ENCODE data around the gene HOXB4.

HOXB4 gene

DNA sequence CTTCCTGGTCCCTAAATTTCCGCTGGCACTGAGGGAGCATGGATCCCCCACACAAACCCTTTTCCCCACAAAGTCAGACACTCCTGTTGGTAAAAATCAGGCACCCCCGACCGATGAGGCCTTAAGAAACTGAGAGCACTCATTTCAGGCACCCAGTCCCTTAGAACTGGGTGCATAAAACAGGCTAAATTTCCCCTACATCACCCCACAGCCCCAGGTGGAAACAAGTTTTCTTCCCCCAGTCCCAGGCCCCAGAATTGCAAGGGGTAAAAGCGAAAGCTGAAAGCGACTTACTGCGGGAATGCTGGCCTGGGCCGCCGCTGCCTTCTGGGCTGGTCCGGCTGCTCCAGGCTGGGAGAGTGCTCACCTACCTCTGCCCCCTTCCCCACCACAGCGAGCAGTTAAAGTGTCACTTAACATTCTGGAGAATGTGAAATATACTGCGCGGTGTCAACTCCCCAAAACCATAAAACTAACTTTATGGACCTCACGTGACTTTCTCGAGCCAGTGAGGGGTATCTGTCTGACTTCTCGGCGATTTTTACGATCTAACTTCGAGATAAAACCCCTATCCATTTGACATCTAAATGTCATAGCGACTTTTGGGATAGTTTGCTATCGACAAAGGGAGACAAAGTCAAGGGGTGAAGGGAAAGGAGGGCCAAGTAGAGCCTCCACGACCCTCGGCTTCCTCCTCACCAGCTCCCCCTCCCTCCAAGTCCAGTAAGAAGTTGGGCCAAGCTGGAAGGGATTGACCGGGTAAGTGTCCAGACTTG is 11.9 kb upstream of the HOXB4 start, which contains the start of gene HOXB3:
Gene HOXB3, minus strand, starts transcription at position 411 of the 776 bp plus-strand sequence. CDS start 37,767 bp downstream, outside the sequence.
- DNase-seq (ENCODE audit: low read depth in 2 of 2): no peak

DNA sequence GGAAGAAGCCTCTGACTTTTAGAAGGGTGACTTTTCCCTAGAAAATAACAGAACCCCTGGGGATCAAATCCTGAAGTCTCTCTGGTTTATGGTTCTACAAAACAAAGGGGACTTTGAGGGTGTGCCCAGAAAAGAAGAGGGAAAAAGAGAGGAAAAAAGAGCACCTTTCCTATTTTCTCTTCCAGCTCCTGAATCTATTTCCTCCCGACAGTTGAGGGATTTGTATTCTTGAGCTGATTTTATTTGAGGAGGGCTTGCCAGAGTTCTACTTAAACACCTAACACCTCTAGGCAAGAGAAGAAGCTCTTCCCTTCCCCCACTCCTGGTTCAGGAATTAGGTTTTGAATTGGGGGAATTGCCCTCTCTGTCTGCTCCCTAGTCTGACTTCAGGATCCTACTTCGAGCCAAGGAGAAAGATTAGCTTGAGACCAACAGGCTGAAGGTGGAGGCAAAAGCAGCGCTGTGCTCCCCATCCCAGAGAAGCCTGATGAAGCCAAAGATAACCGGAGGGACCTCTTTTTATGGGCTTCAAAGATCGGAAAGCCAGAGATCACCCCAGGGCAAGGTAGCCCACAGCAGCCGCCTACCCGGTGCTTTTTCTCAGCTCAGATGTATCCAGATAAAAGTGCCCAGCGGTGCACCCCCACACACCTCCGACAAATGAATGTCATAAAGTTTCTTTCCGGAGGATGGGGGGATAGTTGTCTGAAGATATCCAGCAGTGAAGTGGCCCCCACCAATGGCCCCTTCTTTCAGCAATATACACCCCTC is 11.1 kb upstream of the HOXB4 start:
- no peak for DNase-seq (ENCODE audit: low read depth in 2 of 2)

GRCh38 chr17:48588528-48588927 is 10.4 kb upstream of the HOXB4 start:
- DNase-seq (ENCODE audit: low read depth in 2 of 2): no peak

- no peak for DNase-seq (ENCODE audit: low read depth in 2 of 2)
Measured at GRCh38 chr17:48588074-48588415, 9.9 kb upstream of the HOXB4 start.

DNA sequence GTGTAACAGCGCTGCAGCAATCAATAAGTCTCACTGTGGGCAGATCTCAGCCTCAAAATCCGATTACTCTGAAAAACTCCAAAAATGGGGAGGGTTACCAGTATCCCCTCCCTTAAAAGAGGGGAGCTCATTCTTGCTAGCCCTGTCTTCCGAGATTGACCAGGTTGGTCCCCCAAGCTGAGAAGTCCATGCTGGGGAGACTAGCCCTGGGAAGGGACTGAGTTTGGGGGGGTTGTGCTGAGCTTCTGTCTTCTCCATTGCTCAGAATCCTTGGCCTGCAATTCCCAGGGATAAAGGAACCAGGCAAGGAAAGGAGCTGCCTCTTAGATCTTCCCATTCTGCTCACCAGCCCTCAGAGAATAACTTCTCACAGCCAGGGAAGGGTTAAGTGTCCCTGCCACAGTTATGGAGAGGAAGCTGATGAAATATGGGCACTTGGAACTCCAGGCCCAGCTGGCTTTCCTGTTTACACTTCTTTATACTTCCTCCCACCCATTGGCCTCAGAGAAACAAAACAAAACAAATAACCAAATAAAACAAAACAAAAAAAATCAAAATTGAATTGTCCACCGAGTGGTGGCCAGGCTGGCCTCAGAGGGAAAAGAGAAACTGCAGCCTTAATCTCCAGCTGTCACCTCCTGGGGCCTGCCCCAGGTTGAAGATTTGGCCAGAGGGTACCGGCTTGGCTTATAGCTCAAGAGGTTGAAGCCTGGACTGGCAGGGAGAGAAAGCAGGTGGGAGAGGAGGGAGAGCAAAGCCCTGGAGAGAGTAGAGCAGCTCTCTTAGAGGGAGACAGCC is 9.3 kb upstream of the HOXB4 start:
- DNase-seq (ENCODE audit: low read depth in 2 of 2): no peak

GRCh38 chr17:48586355-48587258 is 8.5 kb upstream of the HOXB4 start:
- DNase-seq (ENCODE audit: low read depth in 2 of 2): no peak

DNA sequence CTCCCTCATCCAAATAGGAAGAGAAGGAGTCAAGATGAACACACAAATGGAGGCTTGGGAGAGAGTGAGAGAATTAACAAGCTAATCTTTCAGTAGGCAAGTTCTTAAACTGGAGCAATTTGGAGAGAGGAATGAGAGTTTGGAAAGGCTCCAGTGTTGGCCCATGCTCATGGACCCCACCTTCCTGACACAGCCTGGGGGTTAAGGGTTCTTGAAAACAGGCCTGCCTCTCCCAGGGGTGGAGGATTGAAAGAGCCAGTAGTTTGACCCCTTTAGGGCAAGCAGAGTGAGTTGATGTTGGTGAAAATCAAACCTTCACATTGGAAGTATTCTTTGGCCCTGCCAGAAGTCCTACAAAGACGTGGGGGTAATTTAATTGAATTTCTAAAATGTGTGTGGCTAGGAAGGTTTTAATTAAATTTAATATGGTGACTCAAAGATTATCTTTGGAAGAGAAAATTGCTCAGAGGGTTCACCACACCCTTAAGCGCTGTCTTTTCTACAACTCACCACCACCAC is 6.1 kb upstream of the HOXB4 start:
- DNase-seq (ENCODE audit: low read depth in 2 of 2): no peak

DNA sequence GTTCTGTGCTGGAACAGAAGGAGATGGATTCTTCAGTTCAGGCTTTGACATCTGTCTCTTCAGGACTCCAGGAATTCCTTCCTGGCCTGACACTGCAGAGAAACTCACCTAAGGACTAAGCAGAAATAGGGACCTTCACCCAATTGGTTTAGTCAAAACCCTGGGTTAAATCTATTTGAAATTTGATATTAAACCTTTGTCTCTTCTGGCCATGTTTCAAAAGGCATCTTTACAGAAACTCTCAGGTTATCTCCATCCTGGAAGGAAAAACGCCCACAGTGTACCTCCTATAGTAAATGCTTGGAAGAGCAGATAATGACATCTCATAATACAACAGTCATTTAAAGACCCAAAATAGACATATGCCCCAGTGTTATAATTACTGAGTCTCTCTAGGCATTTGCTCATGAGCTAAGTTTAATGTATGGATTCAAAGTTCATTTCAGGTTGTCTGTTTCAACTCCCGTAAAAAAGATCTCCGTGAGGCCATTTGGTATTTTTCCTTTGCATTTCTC is 5.6 kb upstream of the HOXB4 start:
- DNase-seq (ENCODE audit: low read depth in 2 of 2): no peak

- DNase-seq (ENCODE audit: low read depth in 2 of 2): no peak
Measured at GRCh38 chr17:48582750-48583069, 4.6 kb upstream of the HOXB4 start.

DNA sequence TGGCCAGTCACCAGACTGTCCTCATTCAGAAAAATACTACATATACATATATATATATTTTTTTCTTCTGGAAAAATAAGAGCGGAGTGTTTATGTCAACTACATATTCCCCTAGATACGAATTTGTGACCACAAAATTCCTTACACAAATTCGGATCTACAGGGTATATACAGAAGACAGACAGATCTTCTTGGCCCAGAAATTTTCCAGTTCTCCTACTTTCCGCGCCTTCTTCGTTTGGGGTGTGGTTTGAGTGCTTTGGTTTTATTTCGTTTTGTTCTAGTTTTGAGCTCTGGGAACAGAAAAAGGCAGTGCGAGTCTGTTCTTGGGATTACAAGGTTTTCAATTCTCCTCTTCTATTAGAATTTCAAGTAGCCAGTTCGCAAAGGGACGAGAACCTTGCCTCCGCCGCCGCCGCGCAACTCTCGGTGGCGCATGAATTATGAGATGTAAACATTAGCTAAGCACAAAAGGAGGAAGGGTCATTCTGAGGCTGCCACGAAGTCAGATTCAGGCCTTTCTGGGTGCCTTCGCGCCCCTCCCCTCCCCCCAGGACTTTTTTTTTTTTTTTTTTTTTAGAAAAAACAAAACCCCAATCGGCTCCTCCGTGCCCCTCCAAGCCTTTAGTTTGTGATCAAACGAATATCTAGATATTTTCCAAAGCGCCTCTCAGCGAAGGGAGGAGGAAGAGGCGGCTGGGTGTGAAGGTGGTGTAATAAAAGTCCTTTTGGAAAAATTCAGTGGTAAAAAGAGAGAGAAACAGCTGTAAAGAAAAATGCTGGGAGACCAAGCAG is 1.8 kb upstream of the HOXB4 start:
- no peak for DNase-seq (ENCODE audit: low read depth in 2 of 2)

DNA sequence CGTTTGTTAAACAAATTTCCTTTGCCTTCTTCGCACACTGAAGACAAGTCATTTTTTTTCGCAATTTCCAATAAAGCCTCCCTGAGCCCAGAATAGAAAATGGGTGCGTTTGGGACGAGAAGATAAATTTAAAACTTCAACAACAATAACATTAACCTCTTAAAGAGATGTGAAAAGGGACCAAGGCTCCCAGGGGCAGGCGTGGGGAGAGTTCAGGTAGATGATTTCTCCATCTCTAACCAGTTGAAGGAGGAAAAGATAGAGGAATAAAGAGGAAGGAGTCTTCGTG is 1.3 kb upstream of the HOXB4 start:
- no peak for DNase-seq (ENCODE audit: low read depth in 2 of 2)

DNA sequence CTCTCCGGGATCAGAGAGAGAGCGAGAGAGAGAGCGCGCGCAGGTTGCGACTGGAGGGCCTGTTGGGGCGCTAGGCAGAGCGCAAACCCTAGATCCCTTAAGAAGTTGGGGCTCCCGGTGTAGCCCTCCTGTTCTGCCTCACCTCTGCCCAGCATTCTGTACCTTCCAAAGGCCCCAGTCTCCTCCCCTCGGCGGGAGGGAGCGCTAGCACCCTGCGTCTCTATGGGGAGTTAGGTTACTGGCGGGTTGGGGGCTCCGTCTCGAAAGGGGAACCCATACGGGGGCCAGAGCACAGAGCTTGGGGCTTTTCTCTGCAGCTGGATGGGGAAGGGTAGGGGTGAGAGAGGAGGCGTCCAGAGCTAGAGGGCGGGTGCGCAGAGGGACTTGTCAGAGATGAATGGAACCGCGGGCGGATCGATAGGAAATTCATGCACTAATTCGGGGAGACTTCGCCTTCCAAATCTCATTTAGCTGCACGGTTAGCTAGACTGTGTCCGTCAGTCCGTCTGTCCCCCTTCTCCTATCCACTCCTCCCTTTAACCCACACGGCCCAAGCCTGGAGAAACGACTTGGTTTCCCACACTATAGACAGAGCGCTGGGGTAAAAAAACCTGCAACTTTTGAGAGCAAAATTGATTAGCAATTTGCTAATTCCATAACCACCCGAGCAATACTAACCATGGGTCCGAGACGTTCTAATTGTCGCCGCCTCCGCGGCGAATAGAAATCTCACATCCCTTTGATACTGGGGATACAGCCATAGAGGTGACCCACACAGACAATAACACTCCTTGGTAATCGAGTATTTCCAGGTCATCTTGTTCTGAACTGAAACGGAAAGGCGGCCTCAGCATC is 693 bp upstream of the HOXB4 start:
- DNase-seq (ENCODE audit: low read depth in 2 of 2): no peak

DNA sequence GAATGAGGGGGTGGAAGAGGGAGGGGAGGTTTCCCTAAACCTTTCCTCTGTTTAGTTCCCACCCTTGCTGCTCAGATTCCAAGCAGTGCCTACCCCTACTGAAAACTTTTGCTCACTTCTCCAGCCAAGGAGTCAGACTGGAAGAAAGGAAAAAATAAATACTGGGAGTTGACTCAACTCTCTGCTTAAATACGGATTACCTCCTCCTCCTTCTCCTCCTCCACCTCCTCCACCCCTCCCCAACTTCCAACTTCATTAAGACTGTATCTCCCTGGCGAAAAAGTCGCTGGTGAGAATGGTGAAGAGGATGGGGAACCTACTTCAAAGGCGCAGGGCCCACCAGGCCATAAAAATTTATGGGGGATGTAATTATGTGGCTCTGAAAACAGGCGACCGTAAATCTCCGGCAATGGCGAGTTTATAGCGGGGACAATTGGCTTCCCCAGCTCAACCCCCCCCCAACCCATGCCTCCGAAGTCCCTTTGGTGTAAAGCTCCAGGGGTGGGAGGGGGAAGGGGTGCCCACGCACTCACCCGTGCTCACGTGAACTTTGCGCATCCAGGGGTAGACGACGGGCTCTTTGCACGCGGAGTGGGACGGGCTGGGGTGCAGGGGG is 712 bp downstream of the HOXB4 start:
- no peak for DNase-seq (ENCODE audit: low read depth in 2 of 2)

GRCh38 chr17:48576479-48577309 is 1.5 kb downstream of the HOXB4 start:
- no peak for DNase-seq (ENCODE audit: low read depth in 2 of 2)

DNA sequence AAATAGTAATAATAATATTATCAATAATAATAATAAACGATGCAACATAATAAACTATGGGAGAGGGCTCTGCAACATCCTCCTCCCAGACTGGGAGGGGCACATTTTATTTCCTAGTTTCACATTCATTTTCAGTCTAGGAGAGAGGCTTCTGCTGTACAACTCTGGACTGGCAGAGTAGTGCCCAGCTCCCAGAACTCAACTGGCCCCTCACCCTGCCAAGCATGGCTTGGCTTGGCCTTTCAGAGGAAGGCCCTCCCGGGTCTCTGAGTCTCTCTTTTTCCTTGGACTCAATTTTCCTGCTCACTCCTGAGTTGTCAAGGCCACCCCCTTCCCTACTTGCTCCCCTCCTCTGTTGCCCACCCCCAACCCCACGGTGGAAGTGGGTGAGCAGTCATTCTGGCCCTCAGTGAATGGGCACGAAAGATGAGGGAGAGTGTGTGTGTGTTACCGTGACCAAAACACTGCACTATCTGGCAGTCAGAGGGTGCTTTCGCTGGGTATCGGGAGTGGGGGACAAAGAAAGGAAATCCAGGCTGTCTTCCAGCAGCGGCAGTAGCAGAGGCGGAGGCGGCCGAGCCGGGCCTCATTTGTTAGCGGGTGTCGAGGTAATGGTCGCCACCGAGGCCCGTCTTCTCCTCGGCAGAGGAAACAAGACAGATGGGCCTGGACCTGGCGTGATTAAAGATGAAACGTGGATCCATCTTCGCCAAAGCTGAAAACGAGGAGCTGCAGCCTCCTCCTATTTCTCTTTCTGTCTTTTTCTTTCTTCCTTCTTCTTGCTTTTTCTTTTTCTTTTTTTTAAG is 2.3 kb downstream of the HOXB4 start:
- no peak for DNase-seq (ENCODE audit: low read depth in 2 of 2)

DNA sequence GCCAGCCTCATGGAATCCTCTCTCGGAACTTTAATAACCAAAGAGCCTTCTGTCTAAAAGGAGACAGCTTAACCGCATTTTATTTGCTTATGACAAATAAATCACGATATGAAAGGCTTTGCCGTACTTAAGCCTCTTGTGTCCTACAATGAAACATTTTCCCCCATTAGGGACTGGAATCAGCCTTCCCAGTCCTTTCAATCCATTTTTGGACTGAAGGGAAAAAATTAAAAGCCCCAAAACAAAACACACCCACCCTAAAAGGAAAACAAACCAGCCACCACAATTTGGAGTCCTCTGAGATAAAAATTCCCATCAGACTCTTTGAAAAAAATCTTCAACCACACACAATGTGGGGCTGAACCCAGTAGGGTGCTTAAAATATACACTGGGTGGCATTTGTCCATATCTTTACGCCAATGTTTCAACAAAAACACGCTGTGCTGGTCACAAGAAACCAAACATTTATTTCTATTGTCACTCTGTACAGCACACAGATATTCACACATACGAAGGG is 3.0 kb downstream of the HOXB4 start:
- DNase-seq (ENCODE audit: low read depth in 2 of 2): no peak

DNA sequence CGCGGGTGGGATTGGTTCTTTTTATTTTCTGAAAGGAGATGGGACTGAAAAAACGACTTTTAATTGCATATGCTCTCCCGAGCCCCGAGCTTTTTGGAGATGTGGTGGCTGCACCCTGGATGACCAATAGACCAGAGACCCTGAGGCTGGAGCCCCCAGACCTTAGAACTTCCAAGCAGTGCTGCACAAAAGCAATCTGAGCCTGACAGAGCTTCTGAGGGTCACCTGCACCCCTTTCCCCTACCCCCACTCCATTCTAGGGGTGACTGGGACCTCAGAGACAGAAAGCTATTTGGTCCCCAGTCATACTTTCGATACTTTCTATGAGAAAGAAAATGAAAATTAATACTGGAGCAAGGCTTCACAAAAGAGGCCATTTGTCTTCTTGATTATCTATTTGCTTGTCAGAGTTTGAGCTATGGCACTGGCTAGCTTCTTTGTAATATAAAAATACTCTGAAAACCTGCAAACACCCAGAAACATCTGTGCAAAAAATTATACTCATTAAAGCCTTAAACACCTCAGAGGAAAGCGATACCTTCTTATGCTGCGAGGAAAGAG is 3.6 kb downstream of the HOXB4 start:
- no peak for DNase-seq (ENCODE audit: low read depth in 2 of 2)

Measured in activated CD8-positive, alpha-beta memory T cell treated with anti-CD3 and anti-CD28 coated beads for 4 hours (primary cell).